Hematopoietic multipotent progenitor cell treated with erythropoietin and hydrocortisone succinate and interleukin-3 and kit ligand, for 6 days (in vitro differentiated cells): ENCODE results near the gene VARS1.
"Not testable (repeated sequence)": the region's sequence is repeated elsewhere in the genome, so short reads cannot be mapped to it uniquely, and the experiment has no call there.

Experiments used
- DNase-seq: peaks from one replicate; pipeline ENCODE4 v3.0.0-alpha.2; 2015

Gene VARS1

DNA sequence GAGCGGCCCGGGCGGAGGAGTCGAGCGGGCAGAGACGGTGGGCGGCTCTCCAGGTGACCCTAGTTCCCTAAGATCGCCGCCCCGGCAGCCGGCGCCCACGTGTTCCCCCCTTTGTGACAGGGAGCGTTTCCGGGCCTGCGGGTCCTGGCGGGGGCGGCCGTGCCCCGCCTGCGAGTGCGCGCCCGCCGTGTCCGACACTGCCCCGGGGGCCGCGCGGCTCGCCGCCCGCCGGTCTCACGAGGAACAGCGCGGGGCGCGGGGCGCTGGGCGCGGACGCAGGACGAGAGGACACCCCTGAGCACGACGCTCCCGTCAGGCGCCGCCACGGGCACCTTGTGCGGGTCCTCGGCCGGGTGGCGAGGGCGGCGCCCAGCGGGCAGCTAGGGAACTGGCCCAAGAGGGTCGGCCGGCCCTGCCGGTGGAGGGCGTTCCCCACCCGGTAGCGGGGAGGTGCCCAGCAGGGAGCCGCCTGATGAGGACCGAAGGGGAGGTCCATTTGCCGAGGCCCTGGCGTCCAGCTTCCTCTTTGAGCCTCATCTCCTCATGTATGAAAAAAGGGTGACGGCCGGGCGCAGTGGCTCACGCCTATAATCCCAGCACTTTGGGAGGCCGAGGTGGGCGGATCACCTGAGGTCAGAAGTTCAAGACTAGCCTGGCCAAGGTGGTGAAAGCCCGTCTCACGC, at the start of gene VARS1:
Gene VARS1 (minus strand): TSS at position 137 of the 683 bp plus-strand sequence. CDS start 535 bp downstream, outside the sequence.
- DNase-seq: peak; percentile 94

- DNase-seq: no peak
These were observed 49.0 kb upstream of the VARS1 start for GRCh38 chr6:31844507-31844906.

GRCh38 chr6:31842053-31842452, 46.5 kb upstream of the VARS1 start:
- no peak for DNase-seq

GRCh38 chr6:31839779-31840126, 44.2 kb upstream of the VARS1 start:
- DNase-seq: not testable (repeated sequence)

DNA sequence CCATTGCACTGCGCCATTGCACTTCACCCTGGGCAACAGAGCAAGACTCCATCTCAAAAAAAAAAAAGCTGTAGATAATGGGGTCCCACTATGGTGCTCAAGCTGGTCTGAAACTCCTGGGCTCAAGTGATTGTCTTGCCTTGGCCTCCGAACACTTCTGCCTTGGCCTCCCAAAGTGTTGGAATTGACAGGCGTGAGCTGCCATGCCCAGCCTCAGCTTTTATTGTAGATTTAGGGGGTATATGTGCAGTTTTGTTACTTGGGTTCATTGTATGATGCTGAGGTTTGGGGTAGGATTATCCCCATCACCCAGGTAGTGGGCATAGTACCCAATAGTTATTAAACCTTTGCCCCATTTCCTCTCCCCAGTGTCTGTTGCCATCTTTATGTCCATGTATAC, 43.4 kb upstream of the VARS1 start:
- DNase-seq: no peak

DNA sequence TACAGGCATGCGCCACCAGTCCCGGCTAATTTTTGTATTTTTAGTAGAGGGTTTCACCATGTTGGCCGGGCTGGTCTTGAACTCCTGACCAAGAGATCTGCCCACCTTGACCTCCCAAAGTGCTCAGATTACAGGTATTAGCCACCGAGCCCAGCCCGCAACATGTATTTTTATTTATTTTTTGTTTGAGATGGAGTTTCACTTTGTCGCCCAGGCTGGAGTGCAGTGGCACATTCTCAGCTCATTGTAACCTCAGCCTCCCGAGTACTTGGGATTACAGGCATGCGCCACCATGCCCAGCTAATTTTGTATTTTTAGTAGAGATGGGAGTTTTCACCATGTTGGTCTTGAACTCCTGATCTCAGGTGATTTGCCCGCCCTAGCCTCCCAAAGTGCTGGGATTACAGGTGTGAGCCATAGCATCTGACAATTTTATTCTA, 42.6 kb upstream of the VARS1 start:
- DNase-seq: not testable (repeated sequence)

DNA sequence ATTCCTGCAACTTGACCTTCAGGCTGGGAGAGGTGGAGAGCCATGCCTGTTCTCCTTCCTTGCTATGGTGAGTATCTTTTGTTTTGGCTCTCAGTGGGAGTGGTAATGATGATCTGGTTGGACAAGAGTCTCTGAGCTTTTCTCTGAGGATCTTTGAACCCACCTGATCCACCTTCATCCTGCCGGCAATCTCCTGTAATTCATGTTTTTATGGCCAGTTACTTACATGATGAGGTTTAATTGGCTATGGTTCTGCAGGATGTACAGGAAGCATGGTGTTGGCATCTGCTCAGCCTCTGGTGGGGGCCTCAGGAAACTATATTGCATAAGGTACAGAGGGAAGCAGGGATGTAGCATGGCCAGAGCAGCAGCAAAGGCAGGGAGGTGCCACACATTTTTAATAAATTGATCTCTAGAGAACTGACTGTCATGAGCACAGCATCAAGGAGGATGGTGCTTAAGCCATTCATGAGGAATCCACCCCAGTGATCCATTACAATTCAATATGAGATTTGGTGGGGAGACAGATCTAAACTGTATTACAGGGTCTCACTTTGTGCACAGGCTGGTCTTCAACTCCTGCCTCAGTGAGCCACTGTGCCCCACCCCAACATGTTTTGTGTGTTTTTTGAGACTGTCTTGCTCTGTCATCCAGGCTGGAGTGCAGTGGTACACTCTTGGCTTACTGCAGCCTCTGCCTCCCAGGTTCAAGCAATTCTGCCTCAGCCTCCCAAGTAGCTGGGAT, 42.0 kb upstream of the VARS1 start:
- DNase-seq: no peak

GRCh38 chr6:31836474-31837368, 41.2 kb upstream of the VARS1 start:
- no peak for DNase-seq

GRCh38 chr6:31836047-31836473, 40.5 kb upstream of the VARS1 start:
- no peak for DNase-seq

DNA sequence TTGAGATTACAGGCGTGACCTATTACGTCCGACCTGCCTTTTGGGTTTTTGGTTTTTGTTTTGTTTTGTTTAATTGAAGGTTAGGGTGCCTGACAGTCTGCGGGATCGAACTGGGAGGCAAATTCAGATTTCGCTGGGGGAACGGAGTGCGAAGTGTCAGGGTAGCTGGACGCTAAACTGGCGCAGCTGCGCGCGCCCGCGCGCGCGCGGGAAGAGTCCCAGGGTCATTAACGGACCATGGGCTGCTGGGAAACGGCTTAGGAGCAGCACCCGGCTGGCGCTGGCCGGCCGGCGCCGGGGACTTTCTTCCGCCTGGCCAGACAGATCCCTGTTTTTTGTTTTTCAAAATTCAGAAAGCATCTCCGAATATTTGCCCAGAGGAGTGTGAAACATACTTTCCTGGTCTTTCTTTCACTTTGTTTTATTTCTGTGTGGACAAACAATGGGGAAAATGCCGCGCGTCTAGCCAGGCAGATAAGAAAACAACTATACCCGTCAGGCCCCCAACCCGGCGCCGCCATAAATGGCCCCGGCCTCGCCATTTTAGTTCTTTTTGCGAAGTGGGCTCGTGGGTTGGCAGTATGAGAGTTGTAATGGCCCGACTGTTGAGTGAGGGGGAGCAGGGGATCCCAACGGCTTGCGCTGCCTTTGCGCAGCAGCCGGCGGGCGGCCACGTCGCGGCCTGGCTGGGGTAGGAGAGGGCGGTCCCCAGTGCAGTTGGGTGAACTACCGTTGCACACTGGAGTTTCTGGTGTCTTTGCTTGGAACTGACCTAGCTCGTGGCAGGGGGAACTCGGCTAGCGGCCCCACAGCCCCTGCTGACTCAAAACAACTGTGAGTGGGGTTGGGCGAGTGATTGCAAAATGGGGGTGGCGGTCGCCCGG, 39.1 kb upstream of the VARS1 start:
- DNase-seq: peak; percentile 93

DNA sequence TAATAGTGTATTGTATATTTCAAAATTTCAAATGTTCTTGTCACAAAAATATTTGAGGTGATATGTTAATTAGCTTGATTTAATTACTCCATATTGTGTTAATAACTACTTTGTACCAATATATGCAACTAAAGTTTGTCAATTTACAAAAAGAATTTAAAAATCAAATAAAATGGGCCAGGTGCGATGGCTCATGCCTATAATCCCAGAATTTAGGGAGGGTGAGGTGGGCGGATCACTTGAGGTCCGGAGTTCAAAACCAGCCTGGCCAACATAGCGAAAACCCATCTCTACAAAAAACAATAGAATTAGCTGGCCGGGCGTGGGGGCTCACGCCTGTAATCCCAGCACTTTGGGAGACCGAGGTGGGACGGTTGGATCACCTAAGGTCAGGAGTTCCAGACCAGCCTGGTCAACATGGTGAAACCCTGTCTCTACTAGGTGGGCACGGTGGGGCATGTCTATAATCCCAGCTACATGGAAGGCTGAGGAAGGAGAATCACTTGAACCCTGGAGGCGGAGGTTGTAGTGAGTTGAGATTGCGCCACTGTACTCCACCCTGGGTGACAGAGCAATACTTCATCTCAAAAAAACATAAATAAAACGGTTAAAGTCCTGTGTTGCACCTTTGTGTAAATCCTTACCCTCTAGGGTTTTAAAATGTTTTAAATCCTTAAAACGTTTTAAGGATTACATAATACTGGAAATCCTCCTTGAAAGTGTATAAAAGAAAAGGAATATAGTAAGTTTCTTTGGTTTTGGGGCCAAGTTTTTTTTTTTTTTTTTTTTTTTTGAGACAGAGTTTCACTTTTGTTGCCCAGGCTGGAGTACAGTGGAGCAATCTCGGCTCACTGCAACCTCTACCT, 36.0 kb upstream of the VARS1 start:
- no peak for DNase-seq

GRCh38 chr6:31830886-31831335, 35.4 kb upstream of the VARS1 start:
- DNase-seq: no peak

GRCh38 chr6:31829633-31830283, 34.2 kb upstream of the VARS1 start:
- peak; percentile 89 for DNase-seq

DNA sequence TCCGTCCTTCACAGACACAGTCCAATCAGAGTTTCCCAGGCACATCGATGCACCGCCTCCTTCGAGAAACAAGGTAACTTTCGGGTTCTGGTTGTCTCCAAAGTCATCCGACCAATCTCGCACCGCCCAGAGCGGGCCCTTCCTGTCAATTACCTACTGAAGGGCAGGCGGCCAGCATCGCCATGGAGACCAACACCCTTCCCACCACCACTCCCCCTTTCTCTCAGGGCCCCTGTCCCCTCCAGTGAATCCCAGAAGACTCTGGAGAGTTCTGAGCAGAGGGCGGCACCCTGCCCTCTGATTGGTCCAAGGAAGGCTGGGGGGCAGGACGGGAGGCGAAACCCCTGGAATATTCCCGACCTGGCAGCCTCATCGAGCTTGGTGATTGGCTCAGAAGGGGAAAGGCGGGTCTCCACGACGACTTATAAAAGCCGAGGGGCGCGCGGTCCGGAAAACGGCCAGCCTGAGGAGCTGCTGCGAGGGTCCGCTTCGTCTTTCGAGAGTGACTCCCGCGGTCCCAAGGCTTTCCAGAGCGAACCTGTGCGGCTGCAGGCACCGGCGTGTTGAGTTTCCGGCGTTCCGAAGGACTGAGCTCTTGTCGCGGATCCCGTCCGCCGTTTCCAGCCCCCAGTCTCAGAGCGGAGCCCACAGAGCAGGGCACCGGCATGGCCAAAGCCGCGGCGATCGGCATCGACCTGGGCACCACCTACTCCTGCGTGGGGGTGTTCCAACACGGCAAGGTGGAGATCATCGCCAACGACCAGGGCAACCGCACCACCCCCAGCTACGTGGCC, 31.9 kb upstream of the VARS1 start, which contains the start of gene HSPA1B:
Gene HSPA1B (plus strand): TSS at position 453 of the 794 bp plus-strand sequence. CDS start 213 bp downstream, at position 666.
- DNase-seq: peak; percentile 100

DNA sequence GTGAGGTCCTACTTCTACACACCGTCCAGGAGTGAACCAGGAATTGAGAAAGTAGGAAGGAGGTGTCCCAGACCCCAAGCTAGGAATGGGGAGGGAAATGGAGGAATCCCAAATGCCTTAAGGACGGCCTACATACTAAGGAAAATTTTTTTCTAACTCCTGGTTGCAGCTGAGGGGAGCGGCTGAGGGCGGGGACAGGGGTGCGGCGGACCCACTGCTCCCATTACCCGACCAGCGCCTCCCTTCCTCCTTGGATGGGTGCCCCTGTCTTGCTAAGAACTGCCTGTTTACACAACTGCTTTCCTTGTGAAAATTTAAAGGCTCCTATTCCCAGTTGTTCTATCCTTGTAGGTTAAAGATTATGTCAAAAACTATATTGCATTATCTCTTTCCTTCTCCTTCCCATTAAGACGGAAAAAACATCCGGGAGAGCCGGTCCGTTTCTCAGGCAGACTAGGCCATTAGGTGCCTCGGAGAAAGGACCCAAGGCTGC, 31.3 kb upstream of the VARS1 start:
- peak; percentile 91 for DNase-seq

- DNase-seq: no peak
These were observed 30.0 kb upstream of the VARS1 start for GRCh38 chr6:31825553-31825952.

DNA sequence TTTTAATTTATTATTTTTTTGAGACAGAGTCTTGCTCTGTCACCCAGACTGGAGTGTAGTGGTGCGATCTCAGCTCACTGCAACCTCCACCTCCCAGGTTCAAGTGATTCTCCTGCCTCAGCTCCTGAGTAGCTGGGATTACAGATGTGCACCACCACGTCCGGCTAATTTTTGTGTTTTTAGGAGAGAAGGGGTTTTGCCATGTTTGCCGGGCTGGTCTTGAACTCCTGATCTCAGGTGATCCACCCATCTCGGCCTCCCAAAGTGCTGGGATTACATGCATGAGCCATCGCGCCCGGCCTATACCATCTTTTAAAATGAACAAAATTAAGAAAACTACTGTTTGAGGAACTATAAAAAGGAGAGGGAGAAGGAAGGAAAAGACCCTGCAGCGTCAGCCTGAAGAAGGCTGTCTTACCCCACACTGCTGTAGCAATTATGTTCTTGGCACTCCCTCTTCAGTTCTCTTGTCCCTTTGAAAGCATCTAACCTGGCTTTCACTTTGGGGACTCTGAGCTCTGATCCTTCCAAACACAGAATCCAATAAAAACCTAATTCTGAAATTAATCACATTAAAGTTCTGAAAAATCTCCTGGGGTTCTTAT, 28.1 kb upstream of the VARS1 start:
- peak; percentile 46 for DNase-seq

DNA sequence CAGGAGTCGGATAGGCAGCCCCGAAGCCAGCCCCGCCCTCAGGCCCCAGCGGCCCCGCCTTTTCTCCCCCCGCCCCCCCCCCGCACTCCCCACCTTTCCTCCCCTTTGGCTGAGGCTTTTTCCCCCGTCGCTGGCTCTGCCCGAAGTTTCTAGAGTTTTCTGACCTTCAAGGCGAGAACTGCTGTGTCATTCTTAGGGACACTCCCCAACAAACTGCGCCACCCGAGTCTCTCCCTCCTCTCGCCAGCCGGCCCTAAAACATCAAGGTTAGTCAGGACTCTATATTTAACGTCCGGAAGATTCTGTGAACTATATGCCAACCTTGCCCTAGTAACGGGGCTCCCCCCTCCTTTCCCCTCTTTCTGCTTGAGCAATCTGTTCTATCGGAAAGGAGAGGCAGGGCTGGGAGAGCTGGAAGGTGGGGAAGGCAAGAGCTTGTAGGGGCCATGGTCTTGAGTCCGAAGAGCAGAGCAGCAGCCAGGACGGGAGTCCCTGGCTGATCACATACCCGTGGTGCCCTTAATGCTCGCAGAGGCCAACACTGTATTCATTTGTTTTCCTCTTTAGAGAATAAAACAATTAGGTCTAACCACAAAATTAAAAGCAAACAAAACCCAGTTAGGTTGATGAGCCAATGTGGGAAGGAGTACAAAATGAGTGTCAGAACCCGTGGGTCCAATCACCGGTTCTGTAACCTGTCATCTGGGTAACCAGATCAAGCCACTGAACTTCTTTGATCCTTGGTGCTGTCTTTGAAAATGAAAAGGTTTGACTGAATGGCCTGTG, 26.7 kb upstream of the VARS1 start:
- DNase-seq: peak; percentile 95
